WTC11 (cell line): ENCODE measurements around the gene ITPRID2. TPM values are rescaled to one million over a fixed set of nuclear protein-coding genes. Genes with fewer than 3 reads are reported as not detected.

ENCODE experiments used
- ATAC-seq: fragments of 200-7000 bp; cut with Tn5 transposase; 2 replicates; pipeline ENCODE4 v1.10.0; 2021; ENCODE audit warnings: mild to moderate bottlenecking, moderate library complexity
- CTCF ChIA-PET: fragments of 300-600 bp; sonication (Branson Sonifier 250); formaldehyde crosslinking; loops from one replicate; lab custom pipeline; 2021; ENCODE audit warnings: antibody characterized with exemption; lab: Charles Lee
- POLR2A ChIA-PET: fragments of 350-600 bp; sonication (Branson Sonifier 250); formaldehyde crosslinking; loops from one replicate; lab custom pipeline; 2021; ENCODE audit warnings: antibody characterized with exemption; lab: Charles Lee
- DNase-seq: peaks from one replicate; pipeline ENCODE4 v3.0.0; 2021; ENCODE audit warnings: low spot score
- H3K27ac Mint-ChIP-seq: 2 replicates; pipeline ENCODE4 v1.8.0; 2021; ENCODE audit warnings: mixed read lengths
- H3K27me3 Mint-ChIP-seq: 2 replicates; pipeline ENCODE4 v1.8.0; 2021; ENCODE audit warnings: low read depth, mild to moderate bottlenecking, moderate library complexity, mixed read lengths
- H3K36me3 Mint-ChIP-seq: 2 replicates; pipeline ENCODE4 v1.8.0; 2021; ENCODE audit warnings: mixed read lengths
- H3K4me1 Mint-ChIP-seq: 2 replicates; pipeline ENCODE4 v1.8.0; 2022; ENCODE audit warnings: mixed read lengths
- H3K4me3 Mint-ChIP-seq: 2 replicates; pipeline ENCODE4 v1.8.0; 2021; ENCODE audit warnings: mild to moderate bottlenecking, moderate library complexity, mixed read lengths
- H3K9me3 Mint-ChIP-seq: 2 replicates; pipeline ENCODE4 v1.8.0; 2021; ENCODE audit warnings: mixed read lengths
- ERG ChIP-seq: fragments of 250-450 bp; sonication (Bioruptor Pico); IDR thresholded peaks from 2 replicates; pipeline ENCODE4 v1.8.0; 2021; ENCODE audit warnings: mild to moderate bottlenecking
- FOXJ3 ChIP-seq: sonication (generic); formaldehyde crosslinking; IDR thresholded peaks from 2 replicates; pipeline ENCODE4 v1.9.0; 2021; ENCODE audit warnings: missing genetic modification reagents, mild to moderate bottlenecking, borderline replicate concordance
- FOXK1 ChIP-seq: sonication (generic); formaldehyde crosslinking; IDR thresholded peaks from 2 replicates; pipeline ENCODE4 v1.8.0; 2022; ENCODE audit warnings: mild to moderate bottlenecking, moderate library complexity, missing genetic modification reagents
- HMGA2 ChIP-seq: fragments of 250-450 bp; sonication (Bioruptor Pico); IDR thresholded peaks from 2 replicates; pipeline ENCODE4 v1.4.0; 2021; ENCODE audit warnings: mild to moderate bottlenecking, moderate library complexity
- IRF1 ChIP-seq: sonication (generic); formaldehyde crosslinking; IDR thresholded peaks from 2 replicates; pipeline ENCODE4 v1.8.0; 2023; ENCODE audit warnings: missing genetic modification reagents
- PREB ChIP-seq: sonication (generic); formaldehyde crosslinking; IDR thresholded peaks from 2 replicates; pipeline ENCODE4 v1.8.1; 2022; ENCODE audit warnings: mild to moderate bottlenecking, missing genetic modification reagents, moderate library complexity, borderline replicate concordance
- TP53 ChIP-seq: sonication (generic); formaldehyde crosslinking; IDR thresholded peaks from 2 replicates; pipeline ENCODE4 v1.8.1; 2023; ENCODE audit warnings: mild to moderate bottlenecking, missing genetic modification reagents
- ZMAT4 ChIP-seq: fragments of 250-450 bp; sonication (Bioruptor Pico); IDR thresholded peaks from 2 replicates; pipeline ENCODE4 v1.9.0; 2021; ENCODE audit warnings: mild to moderate bottlenecking
- ZNF232 ChIP-seq: sonication (generic); formaldehyde crosslinking; IDR thresholded peaks from 2 replicates; pipeline ENCODE4 v1.8.0; 2022; ENCODE audit warnings: mild to moderate bottlenecking, missing genetic modification reagents
- ZNF532 ChIP-seq: fragments of 250-450 bp; sonication (Bioruptor Pico); IDR thresholded peaks from 2 replicates; pipeline ENCODE4 v1.9.0; 2021; ENCODE audit warnings: mild to moderate bottlenecking, borderline replicate concordance
- total RNA-seq: library from RNA; stranded (reverse); gene quantifications from 3 replicates; pipeline ENCODE4 v1.2.3, GENCODE V29; 2021

The ITPRID2 gene
- total RNA-seq, 1 experiment from 2014 or later, result 19.4 TPM

- TF ChIP-seq ERG (CRISPR knock-in tag) (no peak), IRF1 (CRISPR knock-in tag) (no peak)
Measured at GRCh38 chr2:181910028-181910831, 18.7 kb downstream of the ITPRID2 start (continued).

- DNase-seq (no peak), ATAC-seq (no peak)
- H3K27ac Mint-ChIP-seq, result no peak overlapping the region
- no peak overlapping the region for H3K4me3 Mint-ChIP-seq
- H3K36me3 Mint-ChIP-seq, result peaks cover 22% of the 10 kb centered on the region
- TF ChIP-seq PREB (CRISPR knock-in tag) (no peak), HMGA2 (CRISPR knock-in tag) (no peak), FOXJ3 (no peak), ZNF532 (no peak), FOXK1 (no peak), TP53 (CRISPR knock-in tag) (no peak), ZMAT4 (CRISPR knock-in tag) (no peak)
- ChIA-PET CTCF (no interaction called here), POLR2A (no interaction called here)
- H3K27me3 Mint-ChIP-seq, result no peaks in the 10 kb centered on the region
- no peaks in the 10 kb centered on the region for H3K9me3 Mint-ChIP-seq
- H3K4me1 Mint-ChIP-seq, result no peaks in the 10 kb centered on the region
Measured at GRCh38 chr2:181911830-181912229, 20.3 kb downstream of the ITPRID2 start.

GRCh38 chr2:181915102-181915501 lies 23.6 kb downstream of the ITPRID2 start:
- TF ChIP-seq ZNF232 (CRISPR knock-in tag), result no peak
- no peak overlapping the region for H3K27ac Mint-ChIP-seq
- DNase-seq (no peak), ATAC-seq (no peak)
- ChIA-PET CTCF (no interaction called here), POLR2A (no interaction called here)
- peaks cover 24% of the 10 kb centered on the region for H3K36me3 Mint-ChIP-seq
- H3K27me3 Mint-ChIP-seq, result no peaks in the 10 kb centered on the region
- H3K4me1 Mint-ChIP-seq, result no peaks in the 10 kb centered on the region
- H3K4me3 Mint-ChIP-seq, result no peak overlapping the region
- H3K9me3 Mint-ChIP-seq, result no peaks in the 10 kb centered on the region
